Islet precursor cell (in vitro differentiated cells): ENCODE results near the gene EXOC3L4.
A peak's percentile ranks its signal among the peaks of the same experiment; 100 is the strongest.
"Not testable (repeated sequence)": the region's sequence is repeated elsewhere in the genome, so short reads cannot be mapped to it uniquely, and the experiment has no call there.

Experiments
- DNase-seq: peaks from one replicate; pipeline ENCODE4 v3.0.0-alpha.2; 2018

Gene EXOC3L4

DNA sequence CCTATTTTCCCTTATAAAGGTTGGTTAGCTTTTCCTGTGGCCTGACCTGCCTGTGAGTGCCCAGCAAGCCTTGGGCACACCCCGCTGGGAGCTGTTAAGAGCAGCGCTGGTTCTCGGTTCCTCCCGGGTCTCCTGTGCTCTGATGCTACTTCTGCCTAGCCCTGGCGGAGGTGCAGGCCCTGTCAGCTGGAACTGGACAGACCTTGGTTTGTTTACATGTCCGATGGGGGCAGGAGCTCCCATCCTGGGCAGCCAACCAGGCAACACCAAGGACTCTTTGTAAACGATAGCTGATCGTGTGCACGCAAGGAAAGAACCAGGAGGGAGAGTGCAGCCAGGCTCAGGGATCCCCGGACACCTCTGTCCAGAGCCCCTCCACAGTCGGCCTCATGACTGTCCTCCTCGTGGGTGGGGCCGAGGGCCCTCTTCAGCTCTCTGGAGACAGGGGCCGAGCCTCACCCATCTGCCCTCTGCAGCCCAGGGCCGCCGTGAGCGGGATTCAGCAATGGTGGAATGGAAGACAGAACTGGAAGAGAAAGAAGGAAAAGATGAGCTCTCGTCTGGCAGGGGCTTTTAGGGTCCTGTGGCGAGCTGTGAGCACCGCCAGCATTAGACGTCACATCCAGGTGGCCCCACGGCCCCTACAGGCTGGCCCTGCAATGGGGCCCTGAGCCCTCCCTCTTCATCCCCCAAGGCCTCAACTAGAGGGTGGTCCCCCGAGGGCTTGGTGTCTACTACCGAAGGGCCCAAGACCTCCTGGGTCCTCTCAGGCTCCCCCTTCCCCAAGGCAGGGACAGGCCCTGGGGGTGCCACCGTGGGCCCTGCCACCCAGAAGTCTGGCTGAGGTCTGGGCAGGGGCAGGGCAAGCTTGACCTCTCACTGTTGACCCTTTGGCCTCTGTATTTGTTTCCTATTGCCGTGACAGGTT is 41.1 kb downstream of the EXOC3L4 start:
- no peak for DNase-seq

GRCh38 chr14:103136388-103137271 is 42.1 kb downstream of the EXOC3L4 start:
- DNase-seq = peak; percentile 92

DNA sequence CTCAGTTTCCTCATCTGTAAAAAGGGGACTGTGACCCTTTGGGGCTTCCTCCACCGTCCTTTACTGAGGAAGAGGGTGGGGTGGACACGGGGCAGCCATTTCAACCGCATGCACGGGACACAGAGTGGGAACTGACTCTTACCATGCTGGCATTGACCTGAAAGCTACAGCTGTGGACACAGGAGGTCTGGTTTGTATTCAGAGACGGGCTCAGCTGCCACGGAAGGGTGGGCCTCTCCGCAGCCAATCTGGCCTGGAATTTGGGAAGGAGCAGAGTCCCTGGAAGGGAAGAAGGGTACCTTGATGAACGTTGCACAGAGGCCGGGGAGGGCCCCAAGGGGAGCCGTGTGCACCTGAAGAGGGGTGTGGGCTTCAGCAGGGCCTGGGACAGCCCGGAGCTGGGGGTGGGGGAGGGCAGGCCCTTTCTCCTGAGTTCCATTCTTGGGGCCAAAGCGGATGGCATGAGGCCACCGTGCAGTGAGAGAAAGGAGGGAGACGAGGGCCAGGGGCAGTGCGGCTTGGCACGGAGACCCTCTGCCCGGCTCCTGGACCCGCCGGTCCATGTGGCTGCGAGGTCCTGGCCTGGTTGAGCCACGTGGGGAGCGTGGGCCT is 43.3 kb downstream of the EXOC3L4 start:
- DNase-seq = no peak

DNA sequence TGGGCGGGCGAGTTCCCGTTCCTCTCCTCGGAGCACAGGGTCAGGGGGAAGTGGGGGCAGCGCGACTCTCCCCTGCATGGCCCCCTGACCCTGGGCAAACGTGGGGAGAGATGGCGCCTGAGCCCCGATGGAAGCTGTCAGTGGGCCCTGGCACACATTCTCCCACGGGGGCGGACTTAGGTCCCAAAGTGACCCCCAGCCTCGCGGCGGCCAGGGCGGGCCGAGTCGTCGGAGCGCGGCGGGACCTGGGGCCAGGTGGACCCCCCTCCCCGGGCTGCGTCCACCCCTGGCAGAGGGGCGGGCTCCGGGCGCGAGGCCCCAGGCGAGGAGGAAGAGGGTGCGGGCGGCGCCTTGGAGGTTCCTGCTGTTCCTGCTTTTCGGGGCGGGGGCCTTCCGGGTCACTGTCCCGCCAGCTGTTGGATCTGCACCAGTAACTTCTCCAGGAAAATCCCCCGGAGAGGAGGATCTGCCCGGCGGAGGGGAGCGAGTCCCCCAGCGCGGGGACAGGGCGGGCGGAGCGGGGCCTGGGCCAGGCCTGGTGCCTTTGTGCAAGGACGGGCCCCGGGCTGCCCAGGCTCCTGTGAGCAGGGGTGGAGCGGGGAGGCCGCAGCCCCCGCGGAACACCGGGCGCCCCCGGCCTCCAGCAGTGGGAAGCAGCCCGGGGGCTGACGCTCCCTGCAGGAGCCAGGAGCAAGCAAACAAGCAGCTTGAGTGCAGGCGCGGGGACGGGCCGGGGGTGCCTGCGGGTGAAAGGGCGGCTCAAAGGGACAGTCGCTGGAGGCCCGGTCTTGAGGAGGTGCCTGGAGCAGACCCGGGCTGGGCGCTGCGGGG is 44.0 kb downstream of the EXOC3L4 start:
- peak; percentile 88 for DNase-seq

- no peak for DNase-seq
These were observed 44.9 kb downstream of the EXOC3L4 start for GRCh38 chr14:103139132-103140025.

- DNase-seq = no peak
These were observed 46.0 kb downstream of the EXOC3L4 start for GRCh38 chr14:103140316-103141109.

DNA sequence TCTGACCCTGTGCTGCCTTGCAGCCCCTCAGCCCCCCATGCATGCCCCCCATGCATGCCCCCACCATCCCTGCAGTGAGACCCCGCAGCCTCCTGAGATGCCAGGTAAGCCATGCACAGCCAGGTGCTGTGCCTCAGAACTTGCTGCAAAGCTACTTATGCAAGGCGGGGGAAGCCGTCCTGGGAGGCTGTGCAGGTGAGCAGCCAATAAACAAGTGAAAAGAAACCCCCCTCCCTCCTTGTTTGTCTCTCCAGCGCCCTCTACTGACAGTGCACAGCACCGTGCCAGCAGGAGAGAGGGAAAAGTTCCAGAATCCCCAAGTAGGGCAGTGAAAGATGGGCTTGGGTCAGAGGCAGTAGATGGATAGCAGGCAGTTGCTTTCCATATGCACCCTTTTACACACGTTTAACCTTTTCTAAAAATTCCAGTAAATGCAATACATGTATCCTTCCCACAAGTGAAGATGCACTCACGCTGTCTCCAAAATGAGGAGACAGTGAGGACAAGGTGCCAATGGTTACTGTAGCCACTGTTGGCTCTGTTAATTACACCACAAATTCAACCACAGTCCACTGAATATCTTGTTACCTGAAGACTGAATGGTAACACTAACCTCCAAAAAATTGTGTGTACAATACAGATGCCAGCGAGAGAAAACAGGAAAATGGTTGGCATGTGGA is 46.7 kb downstream of the EXOC3L4 start:
- DNase-seq = no peak

- DNase-seq = no peak
These were observed 47.5 kb downstream of the EXOC3L4 start for GRCh38 chr14:103142026-103142425.

DNA sequence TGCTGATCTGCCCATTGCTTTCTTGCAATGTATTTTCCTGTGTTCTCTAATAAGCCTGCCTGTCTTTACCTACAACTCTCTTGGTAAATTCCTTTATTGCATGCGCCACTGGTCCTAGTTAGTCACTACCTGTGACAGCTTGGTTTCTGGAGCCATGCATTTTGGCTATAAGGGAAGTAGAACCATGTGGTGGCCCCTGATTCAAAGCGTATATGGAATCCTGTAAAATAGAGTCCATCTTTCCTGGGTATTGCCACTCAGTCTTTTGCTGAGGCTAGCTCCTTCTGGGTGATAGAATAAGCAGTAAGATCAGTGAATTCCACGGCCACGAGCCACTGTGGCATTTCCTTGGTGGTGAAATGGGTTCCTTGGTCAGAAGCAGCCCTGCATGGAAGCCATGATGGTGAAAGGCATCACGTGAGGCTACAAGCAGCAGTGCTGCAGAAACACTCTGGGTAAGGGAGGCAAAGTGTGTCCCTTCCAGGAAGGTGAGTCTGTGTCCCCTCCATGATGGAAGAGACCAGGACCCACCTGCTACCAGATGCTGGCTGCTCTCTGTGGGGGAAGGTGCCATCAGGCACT is 48.3 kb downstream of the EXOC3L4 start:
- no peak for DNase-seq

DNA sequence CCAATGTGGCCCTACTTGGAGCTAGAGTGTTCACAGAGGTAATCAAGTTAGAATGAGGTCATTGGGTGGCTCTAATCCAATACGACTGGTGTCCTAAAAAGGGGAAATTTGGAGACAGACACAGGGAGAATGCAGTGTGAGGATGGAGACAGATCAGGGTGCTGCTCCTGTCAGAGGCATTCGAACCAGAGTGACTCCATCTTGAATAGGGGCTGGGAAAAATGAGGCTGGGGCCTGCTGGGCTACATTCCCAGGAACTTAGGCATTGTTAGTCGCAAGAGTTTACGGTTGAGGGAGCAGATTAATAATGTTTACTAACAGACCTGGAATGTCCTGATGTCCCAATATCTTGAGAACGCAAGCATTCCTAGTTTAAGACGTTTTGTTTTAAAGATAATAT is 49.0 kb downstream of the EXOC3L4 start:
- no peak for DNase-seq

DNA sequence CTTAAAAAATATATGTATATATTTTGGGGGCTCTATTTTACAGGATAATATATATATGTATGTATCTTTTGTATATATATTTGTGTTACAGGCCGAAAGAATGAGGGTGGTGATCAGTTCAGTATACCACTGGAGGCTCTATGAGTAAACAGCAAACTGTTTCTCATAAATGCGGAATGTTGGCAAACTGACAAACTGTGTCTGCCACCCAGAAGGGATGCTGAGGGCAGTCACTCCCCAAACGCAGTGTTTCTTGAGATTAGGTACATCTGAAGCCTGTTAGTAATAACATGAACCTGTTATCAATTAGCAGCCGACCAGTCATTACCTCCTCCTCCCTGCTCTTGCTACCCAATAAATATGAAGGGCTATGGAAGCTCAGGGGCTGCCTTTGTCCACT is 49.6 kb downstream of the EXOC3L4 start:
- no peak for DNase-seq

DNA sequence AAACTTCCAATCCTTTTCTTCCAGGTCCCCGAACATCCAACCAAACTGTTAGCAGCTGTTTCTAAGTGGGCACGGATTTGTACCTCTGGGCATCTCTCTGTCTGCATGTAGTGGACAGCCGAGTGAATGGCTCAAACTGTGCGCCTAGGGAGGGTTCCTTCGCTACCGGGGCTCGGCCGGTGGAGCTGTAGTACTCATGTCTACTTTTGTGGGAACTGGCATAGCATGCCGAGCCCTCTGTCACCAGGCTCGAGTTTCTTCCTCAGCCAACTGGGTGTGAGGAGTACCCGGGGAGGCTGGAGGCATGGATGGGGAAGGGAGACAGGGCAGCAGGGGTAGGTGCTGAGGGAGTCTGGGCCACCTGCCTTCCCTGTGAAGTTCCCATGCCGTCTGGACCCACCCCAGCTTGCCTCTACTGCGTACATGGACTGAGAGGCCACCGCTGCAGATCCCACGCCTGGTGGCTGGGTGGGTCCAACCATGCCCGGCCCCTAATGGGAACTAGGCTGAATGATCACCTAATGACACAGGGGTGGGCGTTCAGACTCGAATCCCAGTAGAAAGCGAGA is 51.7 kb downstream of the EXOC3L4 start:
- DNase-seq = no peak

GRCh38 chr14:103149351-103150237 is 55.1 kb downstream of the EXOC3L4 start:
- peak; percentile 40 for DNase-seq

- DNase-seq = peak; percentile 50
These were observed 56.9 kb downstream of the EXOC3L4 start for GRCh38 chr14:103151270-103151945.

DNA sequence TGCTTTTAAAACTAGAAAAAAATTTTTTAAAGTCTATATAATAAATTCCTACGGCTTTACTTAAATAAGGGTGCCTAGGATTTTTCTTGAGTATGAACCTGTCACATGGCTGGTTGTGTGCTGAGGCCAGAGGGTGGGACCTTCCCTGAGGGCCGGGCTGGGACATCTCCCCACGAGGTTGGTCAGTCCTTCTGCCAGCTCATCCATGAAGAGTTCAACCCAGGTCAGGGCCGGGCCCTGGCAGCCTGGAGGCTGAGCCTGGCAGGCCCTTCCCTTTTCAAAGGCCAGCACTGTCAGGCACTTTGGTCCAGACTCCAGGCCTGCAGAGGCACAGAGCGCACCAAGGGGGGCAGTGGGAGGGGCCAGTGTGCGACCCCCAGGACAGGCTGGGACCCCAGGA is 60.5 kb downstream of the EXOC3L4 start:
- peak; percentile 64 for DNase-seq

GRCh38 chr14:103155416-103155815 is 60.9 kb downstream of the EXOC3L4 start:
- DNase-seq = not testable (repeated sequence)

DNA sequence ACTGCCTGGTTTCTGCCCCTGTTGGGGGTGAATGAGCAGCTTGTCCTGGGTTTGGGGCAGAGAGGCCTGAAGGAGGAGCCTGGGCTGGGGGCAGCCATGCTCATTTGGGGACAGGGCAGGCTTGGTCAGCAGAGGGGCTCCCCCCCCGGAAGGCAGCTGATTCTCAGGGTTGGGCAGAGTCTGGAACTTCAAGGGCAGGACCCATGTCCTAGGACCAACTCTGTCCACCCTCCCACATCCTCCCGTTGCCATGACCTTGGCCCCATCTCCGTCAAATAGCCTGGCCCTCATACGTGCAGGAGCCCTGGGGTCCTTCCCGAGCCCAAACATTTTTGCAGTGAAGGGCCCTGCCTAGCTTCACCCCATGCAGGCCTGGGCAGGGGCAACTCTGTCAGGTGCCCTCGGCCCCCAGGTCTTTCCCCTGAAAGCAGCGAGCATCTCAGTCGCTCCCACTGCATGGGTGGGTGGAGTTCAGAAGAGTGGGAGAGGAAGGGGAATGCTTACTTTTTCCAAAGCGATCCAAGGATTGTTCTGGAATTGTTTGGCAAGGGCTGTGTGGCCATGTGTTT is 61.4 kb downstream of the EXOC3L4 start:
- DNase-seq = no peak
